A549 (cell line): Measurements from ENCODE around the gene ARHGEF7. TPM values are rescaled to one million over a fixed set of nuclear protein-coding genes. Genes with fewer than 3 reads are reported as not detected.

ENCODE experiments used
- ATAC-seq, 2 experiments: fragments of 200-7000 bp in 1 of 2; fragments of >200 bp in 1 of 2; cut with Nextera tagmentation in 1 of 2; cut with Tn5 transposase in 1 of 2; 3 replicates each; pipeline versions ENCODE4 v1.8.0 to v1.9.1; 2018 to 2020; ENCODE audit warnings: mild to moderate bottlenecking in 1 of 2, moderate library complexity in 1 of 2
- CTCF ChIA-PET: fragments of 300-600 bp; sonication (Branson Sonifier 250); formaldehyde crosslinking; extraction: SDS; loops from one replicate; lab custom pipeline; 2021; ENCODE audit warnings: antibody characterized with exemption, inconsistent platforms; lab: Yijun Ruan, JAX
- POLR2A ChIA-PET: fragments of 350-600 bp; formaldehyde crosslinking; extraction: SDS; loops from one replicate; lab custom pipeline; 2021; ENCODE audit warnings: antibody characterized with exemption, inconsistent platforms; lab: Yijun Ruan, JAX
- DNase-seq, 2 experiments: peaks; one replicate each; pipeline versions ENCODE4 v3.0.0 to v3.0.0-alpha.2; 2011 to 2016; ENCODE audit warnings: low read depth in 1 of 2, low spot score in 1 of 2
- FAIRE-seq: peaks from 2 replicates; lab custom pipeline; 2011; peaks lifted over from hg19 to GRCh38; lab: Jason Lieb, UNC
- H3K27ac ChIP-seq, 2 experiments: fragments of >200 bp; sonication (Bioruptor Twin); formaldehyde crosslinking; 3 replicates each; pipeline ENCODE4 v1.5.1; 2016 to 2017
- H3K4me1 ChIP-seq: fragments of >200 bp; sonication (Bioruptor Twin); formaldehyde crosslinking; 3 replicates; pipeline ENCODE4 v1.6.1; 2016
- H3K4me2 ChIP-seq: fragments of >200 bp; sonication (Bioruptor Twin); formaldehyde crosslinking; 3 replicates; pipeline ENCODE4 v1.6.1; 2016
- H3K4me3 ChIP-seq: fragments of >200 bp; sonication (Bioruptor Twin); formaldehyde crosslinking; 3 replicates; pipeline ENCODE4 v1.5.1; 2016
- H3K9me3 ChIP-seq: fragments of >200 bp; sonication (Bioruptor Twin); formaldehyde crosslinking; 3 replicates; pipeline ENCODE4 v1.6.1; 2016
- CEBPB ChIP-seq, 2 experiments: fragments of >200 bp in 1 of 2; sonication (Bioruptor Twin) in 1 of 2; formaldehyde crosslinking in 1 of 2; IDR thresholded peaks; 2 replicates each; pipeline ENCODE4 v1.6.1; 2012 to 2016
- CHD2 ChIP-seq: fragments of 150-350 bp; IDR thresholded peaks from 2 replicates; pipeline ENCODE4 v1.6.1; 2014; ENCODE audit warnings: low read length; ENCODE audit not compliant: partially characterized antibody
- CHD4 ChIP-seq: fragments of 200-600 bp; sonication (generic); IDR thresholded peaks from 2 replicates; pipeline ENCODE4 v1.6.1; 2016; ENCODE audit warnings: antibody characterized with exemption, mild to moderate bottlenecking, borderline replicate concordance
- EP300 ChIP-seq, 2 experiments: fragments of >200 bp; sonication (Bioruptor Twin); formaldehyde crosslinking; IDR thresholded peaks; 2 replicates in 1 of 2; 3 replicates in 1 of 2; pipeline ENCODE4 v1.6.1; 2016 to 2017
- FOSL2 ChIP-seq, 2 experiments: fragments of 450-650 bp in 1 of 2; fragments of >200 bp in 1 of 2; sonication (Bioruptor Twin) in 1 of 2; formaldehyde crosslinking; IDR thresholded peaks; 2 replicates each; pipeline versions ENCODE4 v1.5.0 to v1.6.1; 2016 to 2020; ENCODE audit warnings: mild to moderate bottlenecking in 1 of 2, moderate library complexity in 1 of 2
- HMGXB4 ChIP-seq: fragments of 250-450 bp; sonication (Bioruptor Pico); IDR thresholded peaks from 2 replicates; pipeline ENCODE4 v1.5.0; 2021; ENCODE audit warnings: mild to moderate bottlenecking, moderate library complexity, borderline replicate concordance
- HOXB13 ChIP-seq: fragments of 250-450 bp; sonication (Bioruptor Pico); IDR thresholded peaks from 2 replicates; pipeline ENCODE4 v1.5.0; 2020; ENCODE audit warnings: low read depth, mild to moderate bottlenecking, moderate library complexity
- PBX3 ChIP-seq: IDR thresholded peaks from 2 replicates; pipeline ENCODE4 v1.6.1; 2012
- POLR2A ChIP-seq: IDR thresholded peaks from 2 replicates; pipeline ENCODE4 v1.6.1; 2012; ENCODE audit warnings: mild to moderate bottlenecking, low read length
- POLR2AphosphoS2 ChIP-seq: conservative IDR thresholded peaks from 2 replicates; pipeline ENCODE4 v1.6.1; 2012; ENCODE audit warnings: low read length, improper control_type of control experiment, inconsistent platforms
- RAD21 ChIP-seq, 2 experiments: fragments of >200 bp in 1 of 2; sonication (Bioruptor Twin) in 1 of 2; formaldehyde crosslinking in 1 of 2; IDR thresholded peaks in 1 of 2; conservative IDR thresholded peaks in 1 of 2; 2 replicates in 1 of 2; 3 replicates in 1 of 2; pipeline ENCODE4 v1.6.1; 2012 to 2018; ENCODE audit warnings: inconsistent platforms in 1 of 2
- TP53 ChIP-seq: fragments of 250-450 bp; sonication (Bioruptor Pico); IDR thresholded peaks from 2 replicates; pipeline ENCODE4 v1.5.0; 2021; ENCODE audit warnings: mild to moderate bottlenecking, moderate library complexity
- ZFP36 ChIP-seq: fragments of 450-650 bp; IDR thresholded peaks from 2 replicates; pipeline ENCODE4 v1.6.1; 2014; ENCODE audit warnings: borderline replicate concordance; ENCODE audit not compliant: partially characterized antibody
- ZNF302 ChIP-seq: fragments of 250-450 bp; sonication (Bioruptor Pico); IDR thresholded peaks from 2 replicates; pipeline ENCODE4 v1.9.0; 2021; ENCODE audit warnings: inconsistent platforms, mild to moderate bottlenecking, moderate library complexity
- WGBS: methylation state at CpG from one replicate; pipeline ENCODE4 v1.1.6; 2017; ENCODE audit errors: missing lambda C conversion rate; 5-methylcytosine and 5-hydroxymethylcytosine counted together
- polyA plus RNA-seq, 4 experiments: library from polyadenylated mRNA; depleted of rRNA in 3 of 4; stranded (reverse); fragments of >200 nt; fragmentation: RNase III in 1 of 4; extraction: RNeasy Plus Mini Kit Qiagen cat#74134 plus additional on column Dnase treatment in 1 of 4; gene quantifications; 2 replicates in 3 of 4; 3 replicates in 1 of 4; pipeline ENCODE4 v1.2.3, GENCODE V29; 2011 to 2017
- TF ChIP-seq, protein P1 (sequence below): fragments of 200-600 bp; sonication (generic); IDR thresholded peaks from 2 replicates; pipeline ENCODE4 v1.6.1; 2016; ENCODE audit warnings: antibody characterized with exemption, mild to moderate bottlenecking, moderate library complexity
- TF ChIP-seq, protein P2 (sequence below): fragments of >200 bp; sonication (Bioruptor Twin); formaldehyde crosslinking; IDR thresholded peaks from 3 replicates; pipeline ENCODE4 v1.6.1; 2016

Gene ARHGEF7
- polyA plus RNA-seq, 2 of the 4 experiments (the other 2 are of a cell fraction) = 21.1 to 23.1 TPM

DNA sequence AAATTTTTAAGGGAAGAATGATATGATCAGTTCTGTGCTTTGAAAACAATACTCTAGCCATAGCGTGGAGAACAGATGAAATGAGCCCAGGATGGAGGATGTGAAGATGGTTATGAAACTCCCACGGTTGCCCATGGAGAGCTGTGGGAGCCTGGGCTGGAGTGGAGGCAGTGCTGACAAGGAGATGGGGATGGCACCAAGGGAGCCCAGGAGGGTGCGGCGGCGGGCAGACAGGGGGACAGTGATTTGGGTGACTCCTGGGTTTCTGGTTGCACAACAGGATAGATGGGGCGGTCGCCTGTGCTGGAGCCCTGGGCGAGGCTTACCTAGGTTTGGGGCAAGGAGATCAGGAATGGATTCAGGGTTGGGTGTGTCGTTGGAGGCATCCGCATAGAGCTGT is 15.9 kb downstream of the ARHGEF7 start:
- DNase-seq = no peak
- ATAC-seq = no peak
- WGBS = 56% methylated on average over 8 of the region's 10 CpGs
- Histone ChIP-seq H3K4me1 (no peaks in the 10 kb centered on the region), H3K4me2 (no peak overlapping the region), H3K27ac (no peak overlapping the region), H3K4me3 (no peak overlapping the region), H3K9me3 (no peaks in the 10 kb centered on the region)
- no peak for TF ChIP-seq HOXB13 (CRISPR knock-in tag)
- CTCF ChIA-PET = interaction anchor here (1.0 kb wide), 1 partner anchor 52 kb away, joined by 3 read pairs; no protein-coding TSS in a partner anchor
- no peak for FAIRE-seq
- POLR2A ChIA-PET = no interaction called here

- 28% methylated on average over 4 of the region's 4 CpGs for WGBS
- TF ChIP-seq EP300 (IDR thresholded peaks at IDR 0.05) = no peak
- no peak for TF ChIP-seq CEBPB (IDR thresholded peaks at IDR 0.05)
- TF ChIP-seq RAD21 (conservative IDR thresholded peaks at IDR 0.05 in 1 of 2, IDR thresholded peaks at IDR 0.05 in 1 of 2) = no peak
- TF ChIP-seq, protein P1, sequence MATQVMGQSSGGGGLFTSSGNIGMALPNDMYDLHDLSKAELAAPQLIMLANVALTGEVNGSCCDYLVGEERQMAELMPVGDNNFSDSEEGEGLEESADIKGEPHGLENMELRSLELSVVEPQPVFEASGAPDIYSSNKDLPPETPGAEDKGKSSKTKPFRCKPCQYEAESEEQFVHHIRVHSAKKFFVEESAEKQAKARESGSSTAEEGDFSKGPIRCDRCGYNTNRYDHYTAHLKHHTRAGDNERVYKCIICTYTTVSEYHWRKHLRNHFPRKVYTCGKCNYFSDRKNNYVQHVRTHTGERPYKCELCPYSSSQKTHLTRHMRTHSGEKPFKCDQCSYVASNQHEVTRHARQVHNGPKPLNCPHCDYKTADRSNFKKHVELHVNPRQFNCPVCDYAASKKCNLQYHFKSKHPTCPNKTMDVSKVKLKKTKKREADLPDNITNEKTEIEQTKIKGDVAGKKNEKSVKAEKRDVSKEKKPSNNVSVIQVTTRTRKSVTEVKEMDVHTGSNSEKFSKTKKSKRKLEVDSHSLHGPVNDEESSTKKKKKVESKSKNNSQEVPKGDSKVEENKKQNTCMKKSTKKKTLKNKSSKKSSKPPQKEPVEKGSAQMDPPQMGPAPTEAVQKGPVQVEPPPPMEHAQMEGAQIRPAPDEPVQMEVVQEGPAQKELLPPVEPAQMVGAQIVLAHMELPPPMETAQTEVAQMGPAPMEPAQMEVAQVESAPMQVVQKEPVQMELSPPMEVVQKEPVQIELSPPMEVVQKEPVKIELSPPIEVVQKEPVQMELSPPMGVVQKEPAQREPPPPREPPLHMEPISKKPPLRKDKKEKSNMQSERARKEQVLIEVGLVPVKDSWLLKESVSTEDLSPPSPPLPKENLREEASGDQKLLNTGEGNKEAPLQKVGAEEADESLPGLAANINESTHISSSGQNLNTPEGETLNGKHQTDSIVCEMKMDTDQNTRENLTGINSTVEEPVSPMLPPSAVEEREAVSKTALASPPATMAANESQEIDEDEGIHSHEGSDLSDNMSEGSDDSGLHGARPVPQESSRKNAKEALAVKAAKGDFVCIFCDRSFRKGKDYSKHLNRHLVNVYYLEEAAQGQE = no peak
- TF ChIP-seq TP53 = no peak
- TF ChIP-seq POLR2AphosphoS2 = no peak
- no peak for TF ChIP-seq HOXB13 (CRISPR knock-in tag)
- no peak for TF ChIP-seq CHD2
- no peak for TF ChIP-seq FOSL2 (IDR thresholded peaks at IDR 0.05)
- TF ChIP-seq FOSL2 (CRISPR knock-in tag; IDR thresholded peaks at IDR 0.05) = no peak
- TF ChIP-seq ZNF302 (CRISPR knock-in tag) = no peak
- no peak for TF ChIP-seq HMGXB4 (CRISPR knock-in tag)
- no peak for TF ChIP-seq ZFP36
- TF ChIP-seq PBX3 = no peak
- TF ChIP-seq CHD4 = no peak
- TF ChIP-seq POLR2A = no peak
- TF ChIP-seq, protein P2, sequence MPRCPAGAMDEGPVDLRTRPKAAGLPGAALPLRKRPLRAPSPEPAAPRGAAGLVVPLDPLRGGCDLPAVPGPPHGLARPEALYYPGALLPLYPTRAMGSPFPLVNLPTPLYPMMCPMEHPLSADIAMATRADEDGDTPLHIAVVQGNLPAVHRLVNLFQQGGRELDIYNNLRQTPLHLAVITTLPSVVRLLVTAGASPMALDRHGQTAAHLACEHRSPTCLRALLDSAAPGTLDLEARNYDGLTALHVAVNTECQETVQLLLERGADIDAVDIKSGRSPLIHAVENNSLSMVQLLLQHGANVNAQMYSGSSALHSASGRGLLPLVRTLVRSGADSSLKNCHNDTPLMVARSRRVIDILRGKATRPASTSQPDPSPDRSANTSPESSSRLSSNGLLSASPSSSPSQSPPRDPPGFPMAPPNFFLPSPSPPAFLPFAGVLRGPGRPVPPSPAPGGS = no peak
- Histone ChIP-seq H3K27ac (no peak overlapping the region), H3K4me3 (no peak overlapping the region), H3K4me1 (no peaks in the 10 kb centered on the region), H3K9me3 (no peaks in the 10 kb centered on the region), H3K4me2 (no peak overlapping the region)
- DNase-seq (no peak), ATAC-seq (no peak), FAIRE-seq (no peak)
- CTCF ChIA-PET = no interaction called here
- POLR2A ChIA-PET = no interaction called here
These were observed 16.5 kb downstream of the ARHGEF7 start for GRCh38 chr13:111131611-111132010.
